HG02870 (cell line): ENCODE results near the gene MOCS1.

ENCODE experiments used
- ATAC-seq: cut with Tn5 transposase; IDR thresholded peaks from one replicate; pipeline ENCODE4 v1.9.1; 2021; ENCODE audit warnings: mild to moderate bottlenecking, moderate library complexity; ENCODE audit not compliant: unreplicated experiment

Gene MOCS1

DNA sequence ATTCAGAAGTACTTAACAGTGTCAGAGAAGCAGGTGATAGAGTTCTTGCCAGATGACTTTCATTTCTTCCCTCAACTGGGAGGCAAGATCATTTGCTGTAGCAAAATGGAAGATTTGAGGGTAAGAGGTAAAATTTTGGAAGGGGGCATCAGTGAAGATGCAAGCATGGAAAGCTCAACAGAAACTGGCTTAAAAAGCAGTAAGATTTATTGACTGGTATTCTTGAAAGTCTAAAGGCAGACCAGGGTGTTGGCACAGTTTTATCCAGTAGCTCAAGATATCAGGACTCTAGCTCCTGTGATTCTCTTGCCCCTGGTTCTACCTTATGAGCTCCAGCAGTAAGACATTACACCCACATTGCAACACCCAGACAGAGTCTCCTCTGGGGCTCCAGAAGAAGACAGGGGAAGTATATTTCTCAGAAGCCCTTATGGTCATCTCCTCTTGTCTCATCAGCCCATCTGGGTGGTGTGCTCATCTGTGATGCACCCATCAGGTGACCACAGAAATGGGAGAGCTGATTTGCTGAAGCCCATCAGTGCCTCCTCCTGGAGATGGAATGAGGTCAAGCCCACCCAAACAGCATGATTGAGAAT lies 16.0 kb upstream of the MOCS1 start:
- no peak for ATAC-seq

DNA sequence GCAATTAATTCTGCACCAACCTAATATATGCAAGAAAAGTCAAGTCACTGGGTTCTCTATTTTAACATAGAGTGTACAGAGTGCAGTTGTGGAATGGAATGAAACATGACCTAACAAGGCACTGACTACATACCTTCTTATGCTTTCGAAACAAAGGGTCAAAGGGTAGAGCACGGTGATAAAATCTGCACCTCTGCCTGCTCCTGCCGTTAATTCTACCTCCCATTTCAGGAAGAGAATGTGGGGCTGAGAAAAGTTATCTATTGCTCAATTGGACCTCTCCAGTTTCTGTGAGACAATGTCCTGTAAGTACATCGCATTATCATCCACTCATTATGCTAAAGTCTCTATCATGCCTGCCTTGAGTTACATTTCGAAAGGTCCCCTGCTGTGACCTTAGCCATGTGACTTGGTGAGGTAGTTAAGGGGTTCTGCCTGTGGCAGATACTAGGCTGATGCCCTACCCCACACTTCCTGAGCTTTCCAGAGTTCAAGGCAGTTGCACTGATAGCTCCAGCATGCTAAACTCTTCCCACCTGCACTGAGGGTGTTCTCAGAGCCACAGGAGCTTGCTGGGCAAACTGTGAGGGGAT lies 14.0 kb upstream of the MOCS1 start:
- no peak for ATAC-seq

DNA sequence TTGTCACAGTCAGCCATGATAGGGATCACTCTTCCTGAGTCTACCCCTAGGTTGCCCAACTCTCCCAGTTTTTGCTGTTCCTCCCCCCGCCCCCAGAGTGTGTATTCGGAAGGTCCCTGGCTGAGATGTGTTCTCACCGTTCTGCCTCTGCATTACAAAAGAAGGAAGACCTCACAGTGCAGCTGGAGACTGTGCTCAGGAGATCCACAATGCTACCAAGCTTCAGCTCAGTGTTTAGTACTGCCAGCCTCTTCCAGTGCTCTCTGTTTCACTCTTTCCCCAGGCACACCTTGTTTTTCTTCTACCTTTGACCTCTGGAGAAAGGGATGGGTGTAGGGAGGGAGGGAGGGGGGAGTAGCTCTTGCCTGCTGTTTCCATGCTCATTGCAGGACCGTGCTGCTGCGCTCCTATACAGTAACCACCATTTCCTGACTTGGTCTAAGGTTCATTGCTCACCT lies 13.4 kb upstream of the MOCS1 start:
- ATAC-seq, result no peak

DNA sequence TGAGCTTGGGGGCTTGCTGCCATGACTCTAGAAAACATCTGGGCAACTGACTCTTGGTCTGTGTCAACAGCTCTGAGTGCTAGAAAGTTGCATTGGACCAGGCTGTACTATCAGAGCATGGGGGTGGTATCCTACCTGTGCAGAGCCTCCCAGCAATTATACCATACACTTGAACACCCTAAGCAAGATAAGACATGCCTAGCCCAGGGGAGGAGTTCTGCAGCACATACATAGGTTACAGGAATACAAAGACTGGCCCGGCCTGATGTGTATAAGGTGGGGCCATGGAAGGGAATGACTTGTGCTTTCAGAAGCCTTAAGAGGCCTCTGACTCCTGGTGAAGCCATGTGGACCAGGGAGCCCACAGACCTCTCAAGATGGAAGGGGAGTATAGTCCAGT lies 11.4 kb upstream of the MOCS1 start:
- no peak for ATAC-seq

DNA sequence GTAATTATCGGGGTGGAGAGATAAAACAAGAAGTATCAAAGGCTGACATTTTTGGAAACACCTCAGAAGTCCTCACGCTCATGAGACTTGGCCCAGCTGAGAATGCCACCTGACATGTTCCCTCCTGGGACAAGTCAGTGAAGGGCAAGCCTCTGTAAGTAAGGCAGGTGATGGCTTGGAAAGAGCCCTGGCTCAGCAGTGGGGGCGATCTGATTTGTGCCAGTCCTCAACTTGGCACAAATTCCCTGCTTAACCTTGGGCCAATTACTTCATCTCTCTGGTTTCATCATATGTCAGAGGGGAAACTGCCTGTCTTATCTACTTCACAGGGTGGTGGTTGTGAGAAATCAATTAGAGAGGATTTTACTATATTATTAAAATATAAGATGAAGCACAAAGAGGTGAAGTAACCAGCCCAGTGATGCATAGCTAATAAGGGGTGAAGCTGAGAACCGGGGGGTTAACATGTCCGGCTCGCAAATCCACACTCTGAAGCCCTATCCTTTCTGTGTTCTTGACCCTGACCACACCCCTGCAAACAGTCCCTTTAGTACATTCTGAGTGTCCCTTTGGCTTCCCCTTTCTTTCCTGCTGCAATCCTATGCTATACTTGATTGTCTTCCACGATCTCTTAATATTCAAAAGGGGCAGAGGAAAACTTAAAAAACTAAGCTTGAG lies 8.8 kb upstream of the MOCS1 start:
- no peak for ATAC-seq

DNA sequence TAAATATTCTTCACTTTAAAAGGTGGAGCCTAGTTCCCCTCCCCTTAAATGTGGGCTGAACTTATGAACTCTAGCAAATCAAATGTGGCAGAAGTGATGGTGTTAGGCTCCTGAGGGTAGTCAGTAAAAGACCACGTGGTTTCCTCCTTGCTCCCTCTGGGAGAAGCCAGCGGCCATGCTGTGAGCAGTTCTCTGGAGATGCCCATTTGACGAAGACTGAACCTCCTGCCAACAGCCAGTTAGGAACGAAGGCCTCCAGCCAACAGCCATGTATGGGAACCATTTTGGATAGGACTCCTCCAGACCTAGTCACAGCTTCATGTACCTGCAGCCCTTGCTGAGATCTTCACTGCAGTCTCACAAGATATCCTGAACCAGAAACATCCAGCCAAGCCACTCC lies 7.6 kb upstream of the MOCS1 start:
- ATAC-seq, result no peak

DNA sequence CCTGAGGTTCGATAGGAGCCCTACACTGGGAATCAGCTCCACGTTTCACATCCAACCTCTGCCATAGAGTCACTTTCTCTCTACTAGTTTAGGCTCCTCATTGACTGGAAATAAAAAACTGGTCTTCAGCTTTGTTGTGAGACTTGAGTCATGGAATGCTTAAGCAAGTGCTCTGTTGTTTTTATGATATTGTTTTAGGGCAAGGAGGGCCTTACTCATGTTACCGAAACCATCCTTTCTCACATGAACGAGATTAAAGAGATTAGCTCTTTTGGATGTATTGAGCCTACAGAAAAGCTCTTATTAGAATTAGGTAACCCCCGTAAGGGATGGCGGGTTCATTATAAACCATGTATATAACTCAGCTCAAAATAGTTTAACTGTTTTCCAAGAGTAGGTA lies 6.9 kb upstream of the MOCS1 start:
- no peak for ATAC-seq

DNA sequence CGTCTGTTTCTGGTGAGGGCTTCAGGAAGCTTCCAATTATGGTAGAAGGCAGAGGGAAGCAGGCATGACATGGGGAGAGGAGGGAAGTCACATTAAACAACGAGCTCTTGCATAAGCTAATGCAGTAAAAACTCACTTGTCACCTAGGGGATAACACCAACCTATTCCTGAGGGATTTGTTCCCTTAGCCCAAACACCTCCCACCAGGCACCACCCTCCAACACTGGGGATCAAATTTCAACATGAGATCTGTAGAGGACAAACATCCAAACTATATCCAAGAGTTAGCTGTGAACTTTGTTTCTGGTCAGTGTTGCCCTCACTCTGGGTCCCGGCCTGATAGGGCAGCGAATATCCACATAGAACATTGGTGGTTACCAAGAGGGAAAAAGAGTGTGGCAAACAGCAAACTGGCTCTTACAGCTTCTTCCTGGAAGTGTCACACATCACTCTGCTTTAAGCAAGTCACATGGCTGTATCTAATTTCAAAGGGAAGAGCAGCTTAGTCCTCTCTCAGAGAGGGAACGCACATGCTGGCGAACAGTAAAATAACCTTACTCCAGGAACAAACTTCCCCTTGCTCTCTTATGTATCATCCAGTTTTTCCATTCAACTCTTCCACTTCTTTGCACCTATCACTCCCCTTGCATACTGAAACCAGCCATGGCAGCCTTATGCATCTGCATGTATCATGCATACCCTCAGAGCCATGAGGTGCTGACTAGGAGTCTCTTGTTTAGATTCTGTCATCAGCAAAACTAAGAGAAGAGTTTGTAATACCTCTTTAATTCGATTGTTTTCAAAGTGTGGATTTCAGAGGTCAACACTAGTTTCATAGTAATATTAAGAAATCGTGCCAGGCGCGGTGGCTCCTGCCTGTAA lies 4.8 kb upstream of the MOCS1 start:
- no peak for ATAC-seq

DNA sequence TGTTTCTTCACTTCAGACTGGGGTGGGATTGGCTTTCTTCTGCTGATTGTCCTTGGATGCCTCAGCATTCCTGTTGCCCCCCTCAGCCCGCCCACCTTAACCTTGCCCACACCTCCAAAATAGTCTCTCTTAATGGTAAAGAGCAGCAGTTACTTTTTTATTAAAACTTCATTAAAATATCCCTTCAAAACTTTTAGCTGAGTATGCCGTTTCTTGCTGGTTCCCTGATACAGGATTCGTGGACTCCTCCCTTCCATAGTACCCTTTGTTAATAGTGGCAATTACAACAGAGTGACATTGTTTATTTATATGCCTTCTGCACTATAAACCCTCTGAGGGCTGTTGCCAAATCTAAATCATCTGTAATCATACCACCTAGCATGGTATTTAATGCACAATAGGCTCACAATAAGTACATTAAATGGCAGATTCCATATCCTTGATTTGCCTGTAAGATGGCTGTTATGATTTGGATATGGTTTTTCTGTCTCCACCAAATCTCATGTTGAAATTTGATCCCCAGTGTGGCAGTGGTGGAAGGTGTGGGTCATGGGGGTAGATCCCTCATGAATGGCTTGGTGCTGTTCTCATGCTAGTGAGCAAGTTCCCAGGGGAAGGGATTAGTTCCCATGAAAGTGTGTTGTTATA lies 3.5 kb upstream of the MOCS1 start:
- no peak for ATAC-seq

DNA sequence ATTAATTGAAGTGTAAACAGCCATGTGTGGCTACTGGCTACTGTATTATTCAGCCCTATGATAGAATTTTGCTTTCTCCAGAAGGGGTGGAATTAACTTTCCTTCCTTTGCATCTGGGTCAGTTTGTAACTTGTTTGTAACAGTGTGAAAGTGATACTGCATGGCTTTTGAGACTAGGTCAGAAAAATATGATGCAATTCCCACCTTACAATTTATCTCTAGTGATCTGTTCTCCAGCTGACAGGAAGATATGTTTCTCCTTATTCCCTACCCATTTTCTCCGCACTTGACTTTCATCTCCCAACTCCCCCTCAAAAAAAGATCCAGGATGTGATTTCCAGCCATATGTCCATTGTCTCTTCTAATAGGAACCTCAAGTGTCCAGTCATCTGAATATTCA lies 2.6 kb upstream of the MOCS1 start:
- no peak for ATAC-seq

DNA sequence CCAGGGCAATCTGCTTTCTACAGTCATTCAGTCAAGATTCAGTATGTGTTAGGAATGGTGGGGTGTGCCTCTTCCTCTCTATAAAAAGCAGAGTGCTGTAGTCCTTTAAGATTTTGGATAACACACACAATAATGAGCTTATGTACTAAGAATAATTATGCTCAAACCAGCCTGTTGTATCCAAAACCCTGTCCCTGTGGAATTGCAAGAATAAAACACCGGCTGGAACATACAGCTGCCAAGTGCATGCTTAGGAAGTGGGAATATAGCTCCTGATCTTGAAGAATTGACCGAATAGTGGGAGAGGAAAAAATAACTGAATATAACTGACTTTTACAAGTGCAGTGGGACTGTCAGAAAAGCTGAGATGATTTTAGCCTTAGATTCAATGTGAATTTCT lies 979 bp upstream of the MOCS1 start:
- ATAC-seq, result no peak

DNA sequence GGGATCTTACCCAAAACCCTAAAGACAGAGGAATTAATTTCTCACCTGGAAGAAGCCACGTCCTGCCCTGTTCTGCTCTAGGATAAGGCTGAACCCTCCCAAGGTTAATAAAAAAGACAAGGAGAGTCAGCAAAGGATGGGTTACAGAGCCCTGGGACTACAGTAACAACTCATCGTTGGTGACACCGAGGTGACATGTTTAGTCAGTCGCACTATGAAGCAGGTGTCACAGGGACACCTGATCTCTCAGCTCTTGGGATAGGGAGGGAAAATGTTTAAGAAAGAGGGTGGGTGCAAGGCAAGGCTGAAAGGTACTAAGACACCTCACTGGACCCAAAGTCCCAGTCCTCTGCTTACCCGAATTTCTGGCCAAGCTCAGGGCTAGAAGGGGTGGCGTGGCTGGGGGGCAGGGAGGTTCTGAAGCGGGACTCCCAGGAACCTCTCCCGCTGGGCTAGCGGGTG lies 562 bp downstream of the MOCS1 start:
- no peak for ATAC-seq

DNA sequence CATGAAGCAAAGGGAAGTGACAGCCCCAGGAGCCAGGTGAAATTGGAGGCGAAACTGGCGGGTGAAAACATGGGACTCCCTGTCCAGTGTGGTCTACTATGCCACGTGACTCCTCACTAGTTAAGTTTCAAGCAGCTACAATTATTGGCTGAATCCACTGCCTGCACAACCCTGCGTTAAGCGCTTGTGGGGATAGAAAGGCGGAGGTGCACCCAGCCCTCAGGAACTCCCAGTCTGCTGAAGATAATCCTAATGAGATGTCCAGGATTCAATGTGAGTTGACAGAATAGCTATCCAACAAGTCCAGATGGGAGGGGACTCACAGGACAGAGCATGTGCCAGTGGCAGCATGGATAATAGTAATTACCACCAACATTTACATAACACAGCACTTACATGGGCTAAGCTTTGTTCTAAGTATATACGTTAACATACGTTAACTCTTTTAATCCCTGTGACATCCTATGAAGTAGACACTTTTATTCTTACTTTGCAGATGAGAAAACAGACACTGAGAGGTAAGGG lies 1.8 kb downstream of the MOCS1 start:
- ATAC-seq, result no peak

DNA sequence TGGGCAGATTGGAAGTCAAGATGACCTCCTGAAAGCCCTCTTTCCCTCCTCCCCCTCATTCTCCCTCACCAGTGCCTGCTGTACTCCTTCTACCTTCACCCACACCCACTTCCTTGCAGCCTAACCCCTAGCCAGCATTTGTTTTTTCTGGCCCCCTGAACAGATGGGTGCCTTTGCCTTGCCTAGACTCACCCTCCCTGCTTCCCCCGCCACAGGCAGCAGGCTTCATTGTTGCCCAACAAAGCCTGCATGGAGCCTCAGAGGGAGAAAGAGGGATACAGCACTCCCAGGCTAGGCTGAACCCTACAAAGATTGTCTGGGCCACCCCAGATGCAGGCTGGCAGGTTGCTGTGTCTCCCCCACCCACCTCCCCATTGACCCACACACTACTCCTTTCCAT lies 2.7 kb downstream of the MOCS1 start:
- no peak for ATAC-seq

DNA sequence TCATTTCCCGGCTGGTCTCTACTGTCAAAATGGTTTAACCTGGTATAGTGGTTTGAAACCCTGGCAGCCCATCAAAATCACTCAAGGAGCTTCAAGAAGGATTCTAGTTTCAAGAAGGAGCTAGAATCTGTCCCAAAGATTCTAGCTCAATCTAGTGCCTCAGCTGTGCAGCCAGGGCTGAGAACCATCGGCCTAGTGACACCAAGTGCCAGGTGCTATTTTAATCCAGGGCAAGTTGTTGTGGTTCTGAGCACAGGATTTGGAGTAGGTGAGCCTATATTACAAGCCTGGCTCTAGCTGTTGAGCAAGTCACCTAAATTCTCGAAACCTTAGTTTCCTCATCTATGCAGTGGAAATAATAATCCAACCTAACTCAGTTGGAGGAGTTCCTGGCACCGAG lies 3.7 kb downstream of the MOCS1 start:
- no peak for ATAC-seq

DNA sequence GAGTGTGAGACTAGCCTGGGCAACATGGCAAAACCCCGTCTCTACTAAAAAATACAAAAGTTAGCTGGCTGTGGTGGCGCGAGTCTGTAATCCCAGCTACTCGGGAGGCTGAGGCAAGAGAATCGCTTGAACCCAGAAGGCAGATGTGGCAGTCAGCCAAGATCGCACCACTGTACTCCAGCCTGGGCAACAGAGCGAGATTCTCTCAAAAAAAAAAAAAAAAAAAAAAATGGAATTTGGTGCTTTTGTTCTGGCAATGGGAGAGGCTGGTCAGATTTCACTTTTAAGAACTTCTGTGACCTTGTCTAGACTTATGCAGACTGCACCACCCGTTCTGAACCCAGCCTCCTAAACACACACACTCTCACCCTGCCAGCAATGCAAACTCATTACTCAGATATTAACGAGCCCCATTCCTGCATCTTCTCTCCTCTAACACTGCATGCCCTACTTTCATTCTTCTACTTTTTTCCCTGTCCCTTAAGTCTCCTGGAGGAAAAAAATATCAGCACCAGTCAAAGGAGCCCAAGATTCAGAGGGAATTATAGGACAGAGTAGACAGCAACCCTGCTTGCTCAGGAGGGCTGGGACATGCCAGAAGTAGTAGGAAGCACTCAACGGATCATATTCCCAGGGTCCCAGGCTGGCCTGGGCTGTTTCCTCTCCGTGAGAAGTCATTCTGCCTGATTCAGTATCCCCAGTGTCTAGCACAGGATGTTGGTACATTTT lies 4.4 kb downstream of the MOCS1 start:
- ATAC-seq, result no peak

DNA sequence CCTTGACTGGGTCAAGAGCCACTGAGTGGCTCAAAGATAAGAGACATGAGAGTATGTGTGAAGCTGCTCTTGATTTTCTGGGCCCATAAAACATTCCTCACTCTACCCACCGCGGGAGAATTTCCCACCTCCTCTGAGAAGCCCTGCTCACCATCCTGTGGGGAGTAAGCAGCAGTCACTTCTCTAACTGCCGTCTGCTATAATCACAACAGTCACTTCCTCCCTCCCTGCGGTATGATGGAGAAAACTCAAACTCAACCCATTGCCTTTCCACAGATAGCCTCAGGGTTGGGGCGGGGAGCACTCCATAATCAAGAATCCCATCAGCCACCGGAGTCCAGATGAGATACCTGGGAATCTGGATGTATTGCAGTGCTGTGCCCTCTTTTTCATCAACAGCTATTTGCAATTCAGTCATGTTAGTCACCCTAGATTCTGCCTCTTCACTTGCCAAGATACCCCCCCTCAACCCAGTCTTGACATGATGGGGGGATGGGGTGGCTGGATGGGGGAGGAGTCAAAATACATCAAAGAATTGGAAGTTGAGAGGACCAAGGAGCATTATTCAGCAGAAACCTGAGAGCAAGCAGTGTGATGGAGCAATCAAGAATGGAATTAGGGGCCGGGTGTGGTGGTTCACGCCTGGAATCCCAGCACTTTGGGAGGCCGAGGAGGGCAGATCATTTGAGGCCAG lies 5.1 kb downstream of the MOCS1 start:
- ATAC-seq, result no peak

DNA sequence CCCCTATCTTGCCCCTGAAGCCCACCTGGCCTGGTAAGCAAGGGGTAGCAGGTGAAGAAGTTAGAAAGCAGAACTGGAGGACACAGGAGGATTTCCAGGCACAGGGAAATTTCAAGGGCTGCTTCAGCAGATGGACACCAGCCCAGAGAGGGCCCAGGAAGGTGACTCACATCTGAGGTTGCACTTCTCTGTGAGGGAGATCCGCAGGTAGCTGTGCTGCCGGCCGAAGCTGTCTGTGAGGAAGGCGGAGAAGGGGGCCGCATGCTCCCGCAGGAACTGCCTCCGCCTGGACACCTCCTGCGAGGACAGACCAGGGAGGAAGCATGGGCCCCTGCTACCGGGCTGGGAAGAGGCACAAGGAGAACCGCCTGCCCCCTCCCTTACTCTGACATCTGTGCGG lies 7.1 kb downstream of the MOCS1 start:
- ATAC-seq, result no peak

DNA sequence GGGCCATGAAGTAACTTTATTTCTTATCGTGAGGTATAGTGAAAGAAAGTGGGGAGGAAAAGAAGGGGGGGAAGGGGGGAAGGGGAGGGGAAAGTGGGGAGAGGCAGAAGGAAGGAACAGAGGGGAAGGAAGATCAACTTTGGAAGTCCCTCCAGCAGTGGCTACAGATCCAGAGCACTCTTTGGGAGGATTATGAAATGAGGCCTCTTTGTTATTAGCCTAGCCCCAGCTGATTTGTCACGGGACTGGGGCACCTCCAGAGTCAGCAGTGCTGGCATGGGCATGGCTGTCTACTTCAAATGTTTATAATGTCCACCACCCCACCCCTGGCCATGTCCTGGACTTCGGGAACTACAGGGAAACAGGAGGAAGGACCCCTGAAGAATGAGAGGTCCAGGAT lies 7.6 kb downstream of the MOCS1 start:
- no peak for ATAC-seq

DNA sequence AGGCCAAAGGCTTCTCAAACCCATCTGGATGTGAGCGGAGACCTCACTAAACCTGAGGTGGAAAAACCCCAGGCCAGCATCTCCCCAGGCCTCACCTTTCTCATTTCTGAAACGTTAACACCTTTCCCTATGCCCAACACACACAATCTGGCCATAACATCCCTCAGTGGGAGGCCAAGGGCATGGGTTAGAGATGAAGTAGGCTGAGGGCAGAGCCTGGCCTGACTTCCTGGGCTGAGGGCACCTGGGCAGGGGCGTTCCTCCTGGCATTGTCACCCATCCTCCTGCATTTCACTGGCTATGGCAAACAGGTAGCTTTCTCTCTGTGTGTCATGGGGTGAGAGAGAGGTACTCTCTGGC lies 8.4 kb downstream of the MOCS1 start:
- ATAC-seq, result no peak
